Measurements from ENCODE around the gene CLIC5. TPM values are rescaled to one million over a fixed set of nuclear protein-coding genes. Genes with fewer than 3 reads are reported as not detected.

The CLIC5 gene
- polyA plus RNA-seq, 10 donors: 12.3 to 20.3 (median 16.0) TPM

DNA sequence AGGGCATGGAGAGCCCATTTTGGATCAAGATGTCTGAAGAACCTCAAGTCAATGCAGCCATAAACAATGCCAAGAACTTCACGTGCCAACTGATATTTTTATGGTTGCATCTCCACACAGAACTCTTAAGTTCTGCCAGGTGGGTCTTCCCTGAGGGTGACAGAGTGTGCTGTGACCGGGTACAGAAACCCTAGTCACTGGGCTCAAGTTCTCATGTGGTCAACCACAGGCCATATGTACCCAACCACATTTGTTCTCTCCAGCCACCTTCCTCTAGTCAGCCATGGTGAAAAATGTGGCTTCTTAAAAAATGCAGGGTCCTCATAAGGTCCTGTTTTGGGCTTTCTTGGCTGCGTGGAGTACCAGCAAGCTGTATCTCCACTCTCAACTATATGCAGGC, 48.9 kb downstream of the CLIC5 start:
- no peak for DNase-seq

DNA sequence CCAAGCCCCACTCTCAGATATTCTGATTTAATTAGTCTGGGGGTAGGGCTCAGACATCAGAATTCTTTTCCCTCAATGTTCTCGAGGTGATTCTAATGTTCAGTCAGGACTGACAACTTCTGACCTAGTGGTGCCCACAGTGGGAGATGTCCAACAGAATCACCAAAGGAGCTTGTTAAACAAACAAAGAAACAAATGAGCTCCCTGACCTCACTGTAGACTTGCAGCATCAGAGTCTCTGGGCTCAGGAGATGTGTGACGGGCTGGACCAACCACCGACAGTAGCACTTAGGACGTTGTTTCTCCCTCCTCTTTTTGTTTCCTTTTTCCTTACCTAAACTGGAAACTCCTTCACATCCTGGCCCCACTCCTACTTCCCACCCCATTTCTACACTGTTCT, 49.3 kb downstream of the CLIC5 start:
- no peak for DNase-seq

GRCh38 chr6:45965792-45966191, 49.9 kb downstream of the CLIC5 start:
- DNase-seq: peak in 1 of 3 donors; percentile 66

- DNase-seq: no peak
Observed at GRCh38 chr6:45965007-45965406, 50.7 kb downstream of the CLIC5 start.

DNA sequence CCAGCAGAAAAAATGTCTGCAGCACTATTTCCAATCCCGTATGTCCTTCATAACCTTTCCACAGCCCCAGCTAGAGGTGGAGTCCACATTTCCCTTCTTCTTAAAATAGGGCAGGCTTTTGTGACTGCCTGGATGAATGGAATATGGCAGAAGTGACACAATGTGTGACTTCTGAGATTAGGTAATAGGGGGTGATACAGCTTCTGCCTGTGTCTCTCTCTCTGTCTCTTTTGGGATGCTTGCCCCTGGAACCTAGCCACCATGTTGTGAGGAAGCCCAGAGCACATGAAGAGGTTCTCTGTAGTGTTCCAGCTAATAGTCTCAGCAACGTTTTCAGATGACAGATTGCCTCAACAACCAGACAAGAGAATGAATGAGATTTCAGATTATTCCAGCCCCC, 51.4 kb downstream of the CLIC5 start:
- DNase-seq: no peak

- DNase-seq: no peak
Observed at GRCh38 chr6:45963896-45964295, 51.8 kb downstream of the CLIC5 start.

DNA sequence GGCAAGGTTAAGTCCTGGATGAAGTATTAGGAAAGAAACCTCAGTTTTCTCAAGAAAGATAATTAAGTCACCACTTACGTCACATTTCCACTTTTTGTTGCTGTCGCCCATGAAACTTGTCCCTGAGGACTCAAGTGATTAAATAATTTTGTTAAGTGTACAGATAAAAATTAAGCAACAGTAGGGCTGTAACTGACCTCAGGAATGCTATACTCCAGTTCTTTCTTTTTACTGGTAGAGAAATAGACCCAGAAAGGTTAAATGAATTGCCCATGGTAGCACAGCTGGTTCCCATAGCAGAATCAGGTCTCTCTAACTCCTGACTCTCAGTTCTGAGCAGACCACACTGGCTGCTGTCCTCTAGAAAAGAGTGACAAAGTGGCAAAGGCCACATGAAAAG, 54.5 kb downstream of the CLIC5 start:
- no peak for DNase-seq

- DNase-seq: peak; percentile 28 to 51 (median 41)
Observed at GRCh38 chr6:45959534-45960145, 56.0 kb downstream of the CLIC5 start.

DNA sequence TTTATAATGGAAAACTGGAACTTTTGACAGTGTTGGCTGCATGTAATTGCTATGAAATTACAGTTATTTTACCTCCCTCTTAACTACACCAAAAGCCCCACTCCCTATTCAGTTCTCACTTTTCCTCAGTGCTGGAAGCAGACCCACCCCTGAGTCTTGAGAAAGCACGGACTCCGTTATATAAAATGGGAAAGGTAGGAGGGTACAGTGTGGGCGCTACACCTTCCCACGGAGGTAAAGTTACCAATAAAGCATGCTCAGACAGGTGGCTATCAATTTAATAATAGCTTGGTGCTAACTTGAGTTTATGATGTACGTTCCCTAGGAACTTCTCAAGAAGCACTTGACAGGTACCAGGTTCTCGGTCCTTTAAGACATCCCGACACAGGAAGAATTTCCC, 59.0 kb downstream of the CLIC5 start:
- no peak for DNase-seq

- no peak for DNase-seq
Observed at GRCh38 chr6:45956176-45956575, 59.5 kb downstream of the CLIC5 start.

DNA sequence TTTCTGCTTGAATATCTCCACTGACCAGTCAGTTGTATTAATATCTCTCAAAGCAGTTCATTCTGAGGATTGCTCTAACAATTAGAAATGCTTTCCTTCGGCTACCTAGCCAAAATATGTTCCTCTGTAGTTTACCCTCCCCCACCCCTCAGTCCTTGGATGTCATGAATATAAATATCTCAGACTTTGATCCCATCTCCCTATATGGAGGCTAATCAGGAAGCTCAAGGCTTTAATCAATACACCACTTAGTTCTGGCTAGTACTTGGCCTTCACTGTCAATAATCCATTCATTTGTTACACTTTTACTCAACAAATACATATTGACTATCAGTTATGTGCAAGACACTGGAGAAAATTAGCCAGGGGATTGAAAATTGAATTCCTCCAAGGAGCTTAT, 60.1 kb downstream of the CLIC5 start:
- no peak for DNase-seq

GRCh38 chr6:45952546-45952945, 63.1 kb downstream of the CLIC5 start:
- DNase-seq: no peak

DNA sequence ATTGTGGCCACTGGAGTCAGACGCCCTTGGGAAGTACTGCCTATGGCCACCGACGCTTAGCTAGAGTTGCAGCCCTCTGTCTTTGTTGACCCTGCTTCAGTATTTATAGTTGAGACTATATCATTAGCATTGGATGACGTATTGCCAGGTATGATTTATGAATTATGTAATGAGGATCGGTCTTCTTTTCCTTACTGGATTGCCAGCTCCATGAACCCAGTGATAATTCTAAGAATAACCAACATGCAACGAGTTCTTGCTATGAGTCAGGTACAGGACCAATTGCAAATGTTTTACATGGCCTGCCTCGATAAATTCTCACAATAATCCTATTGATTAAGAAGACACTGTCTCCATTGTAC, 63.5 kb downstream of the CLIC5 start:
- no peak for DNase-seq

- DNase-seq: peak; percentile 22 to 61 (median 35)
Observed at GRCh38 chr6:45951321-45952167, 64.1 kb downstream of the CLIC5 start.

DNA sequence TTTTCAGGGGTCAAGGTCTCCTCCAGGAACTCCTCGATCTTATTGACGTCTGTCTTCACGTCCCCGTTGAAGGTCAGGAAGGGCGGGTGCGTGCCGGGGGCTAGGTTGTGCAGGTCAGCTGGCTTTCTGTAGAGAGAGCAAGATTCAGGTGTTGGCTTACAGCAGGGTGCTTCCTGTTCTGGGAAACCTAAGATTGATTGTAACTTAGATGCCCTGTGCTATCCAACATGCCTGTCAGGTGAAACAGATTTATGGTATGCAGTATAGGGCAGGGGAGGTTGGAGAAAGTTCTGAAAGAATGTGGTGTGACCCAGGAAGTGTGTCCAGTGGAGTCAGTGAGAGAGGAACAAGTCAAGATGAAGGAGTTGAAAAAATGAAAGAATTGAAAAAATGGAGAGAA, 66.4 kb downstream of the CLIC5 start:
- no peak for DNase-seq

GRCh38 chr6:45947807-45948206, 67.9 kb downstream of the CLIC5 start:
- DNase-seq: no peak

GRCh38 chr6:45946887-45947286, 68.8 kb downstream of the CLIC5 start:
- no peak for DNase-seq

DNA sequence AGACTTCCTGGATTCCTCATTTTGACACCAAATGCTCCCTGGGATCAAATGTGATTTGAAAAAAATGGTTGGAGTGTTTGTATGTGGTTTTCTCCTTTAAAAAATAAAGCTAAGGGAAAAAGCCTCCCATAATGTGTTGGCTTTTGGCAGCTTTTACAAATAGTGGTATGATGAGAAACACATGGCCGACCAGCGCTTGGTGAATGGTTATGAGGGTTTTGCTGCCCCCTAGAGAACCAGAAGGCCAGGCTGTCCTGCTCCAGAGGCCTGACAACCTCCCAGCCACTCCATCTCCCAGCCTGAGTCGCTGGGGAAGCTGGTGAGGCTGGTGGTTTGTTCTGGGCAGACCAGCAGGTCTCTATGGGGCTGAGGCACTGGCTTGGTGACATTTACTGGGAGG, 69.3 kb downstream of the CLIC5 start:
- peak; percentile 55 to 72 (median 67) for DNase-seq

- DNase-seq: no peak
Observed at GRCh38 chr6:45942953-45943352, 72.7 kb downstream of the CLIC5 start.

GRCh38 chr6:45933855-45934254, 81.8 kb downstream of the CLIC5 start:
- no peak for DNase-seq

DNA sequence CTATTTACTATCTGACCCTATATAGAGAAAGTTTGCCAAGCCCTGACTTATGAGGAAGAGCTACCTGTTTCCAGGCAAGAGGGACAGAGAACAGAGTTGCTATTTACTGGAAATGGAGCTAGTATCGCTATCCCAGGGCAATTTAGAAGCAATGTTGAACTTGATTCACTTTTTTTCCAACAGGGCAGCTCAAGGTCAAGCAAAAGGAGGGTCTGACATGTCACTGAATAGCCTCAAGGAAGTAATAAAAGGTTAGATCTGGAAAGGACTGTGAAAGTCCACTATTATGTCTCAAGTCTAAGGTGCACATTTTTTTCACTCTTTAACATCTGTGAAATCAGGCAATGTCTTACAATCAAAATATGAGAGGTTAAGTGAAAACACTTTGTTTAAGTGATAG, 84.4 kb downstream of the CLIC5 start:
- DNase-seq: no peak

- DNase-seq: peak in 2 of 3 donors; percentile 68 to 75
Observed at GRCh38 chr6:45930420-45931040, 85.1 kb downstream of the CLIC5 start.
